Ascending aorta (tissue), 2 donors: ENCODE data around the gene ALKBH7. TPM values are rescaled to one million over a fixed set of nuclear protein-coding genes. Genes with fewer than 3 reads are reported as not detected.

ENCODE experiments used
- DNase-seq, 2 donors: peaks; one replicate each; pipeline ENCODE4 v3.0.0-alpha.2; 2019; ENCODE audit warnings: low spot score in 2 of 2
- H3K27ac ChIP-seq, 2 donors: fragments of 200-600 bp; sonication (generic); one replicate each; pipeline ENCODE4 v1.5.1; 2016 to 2017; ENCODE audit warnings: mild to moderate bottlenecking in 1 of 2
- H3K27me3 ChIP-seq: fragments of 200-600 bp; sonication (generic); one replicate; pipeline ENCODE4 v1.5.1; 2017
- H3K36me3 ChIP-seq, 2 donors: fragments of 200-600 bp; sonication (generic); one replicate each; pipeline ENCODE4 v1.5.1; 2016
- H3K4me1 ChIP-seq, 2 donors: fragments of 200-600 bp; sonication (generic); one replicate each; pipeline ENCODE4 v1.5.1; 2016 to 2017; ENCODE audit warnings: mild to moderate bottlenecking in 1 of 2
- H3K4me3 ChIP-seq, 2 donors: fragments of 200-600 bp; sonication (generic); one replicate each; pipeline ENCODE4 v1.5.1; 2016 to 2017; ENCODE audit warnings: mild to moderate bottlenecking in 1 of 2
- H3K9me3 ChIP-seq, 2 donors: fragments of 200-600 bp; sonication (generic); one replicate each; pipeline ENCODE4 v1.5.1; 2016
- CTCF ChIP-seq, 3 experiments: fragments of 200-600 bp in 2 of 3; fragments of 450-650 bp in 1 of 3; sonication (generic) in 2 of 3; IDR thresholded peaks; one replicate each; pipeline ENCODE4 v1.5.1; 2016 to 2019; ENCODE audit warnings: antibody characterized with exemption in 3 of 3, mild to moderate bottlenecking in 1 of 3, moderate library complexity in 1 of 3
- intact Hi-C: fragments of 100-400 bp; cut with DNase I; formaldehyde crosslinking; loops from one replicate; pipeline ENCODE4 v1.15.1; 2023
- total RNA-seq: library from RNA; depleted of rRNA; stranded (reverse); fragments of >200 nt; gene quantifications from one replicate; pipeline ENCODE4 v1.1.0, GENCODE V29; 2016

Gene ALKBH7
- total RNA-seq, 1 donor from 2014 or later = 68.8 TPM

- Histone ChIP-seq H3K9me3 (no peaks in the 10 kb centered on the region), H3K36me3 (peaks cover 25 to 33% of the 10 kb centered on the region in 2 donors), H3K4me3 (no peak overlapping the region), H3K4me1 (peaks cover 3 to 11% of the 10 kb centered on the region in 2 donors), H3K27me3 (no peaks in the 10 kb centered on the region), H3K27ac (no peak overlapping the region)
- TF ChIP-seq CTCF (IDR thresholded peaks at IDR 0.05) = no peak
- intact Hi-C loops = no loop called here
- DNase-seq = no peak
Measured at GRCh38 chr19:6376512-6377190, 4.1 kb downstream of the ALKBH7 start.

- no peaks in the 10 kb centered on the region for H3K9me3 ChIP-seq
- H3K4me1 ChIP-seq = peaks cover 3 to 11% of the 10 kb centered on the region in 2 donors
- no peak for DNase-seq
- H3K27ac ChIP-seq = peak overlapping the region in 1 of 2 donors; percentile 28
- no peaks in the 10 kb centered on the region for H3K27me3 ChIP-seq
- intact Hi-C loops = no loop called here
- no peak for TF ChIP-seq CTCF (IDR thresholded peaks at IDR 0.05)
- H3K4me3 ChIP-seq = no peak overlapping the region
- peaks cover 37 to 45% of the 10 kb centered on the region in 2 donors for H3K36me3 ChIP-seq
Measured at GRCh38 chr19:6378041-6378440, 5.4 kb downstream of the ALKBH7 start.

GRCh38 chr19:6378486-6378885 lies 5.9 kb downstream of the ALKBH7 start:
- TF ChIP-seq CTCF (IDR thresholded peaks at IDR 0.05) = no peak
- DNase-seq = no peak
- Histone ChIP-seq H3K9me3 (no peaks in the 10 kb centered on the region), H3K36me3 (peaks cover 42 to 50% of the 10 kb centered on the region in 2 donors), H3K4me3 (no peak overlapping the region), H3K27ac (no peak overlapping the region), H3K27me3 (no peaks in the 10 kb centered on the region), H3K4me1 (peaks cover 3 to 10% of the 10 kb centered on the region in 2 donors)
- intact Hi-C loops = no loop called here

GRCh38 chr19:6379744-6380143 lies 7.2 kb downstream of the ALKBH7 start:
- intact Hi-C loops = no loop called here
- no peak for TF ChIP-seq CTCF (IDR thresholded peaks at IDR 0.05)
- Histone ChIP-seq H3K4me3 (no peak overlapping the region), H3K27ac (no peak overlapping the region), H3K4me1 (peaks cover 0 to 7% of the 10 kb centered on the region in 2 donors), H3K36me3 (peaks cover 52 to 60% of the 10 kb centered on the region in 2 donors), H3K27me3 (no peaks in the 10 kb centered on the region), H3K9me3 (no peaks in the 10 kb centered on the region)
- DNase-seq = no peak

- Histone ChIP-seq H3K36me3 (peaks cover 64 to 70% of the 10 kb centered on the region in 2 donors), H3K4me3 (no peak overlapping the region), H3K9me3 (no peaks in the 10 kb centered on the region), H3K27me3 (no peaks in the 10 kb centered on the region), H3K4me1 (peaks cover 0 to 7% of the 10 kb centered on the region in 2 donors), H3K27ac (no peak overlapping the region)
- intact Hi-C loops = no loop called here
- TF ChIP-seq CTCF (IDR thresholded peaks at IDR 0.05) = no peak
- no peak for DNase-seq
Measured at GRCh38 chr19:6381030-6381750, 8.6 kb downstream of the ALKBH7 start.
